CD4-positive, alpha-beta T cell treated with Interferon gamma for 1 hour (primary cell): ENCODE measurements around the gene ANKRD16.
"Not testable (repeated sequence)": the region's sequence is repeated elsewhere in the genome, so short reads cannot be mapped to it uniquely, and the experiment has no call there.

Experiments
- DNase-seq: peaks from one replicate; pipeline ENCODE4 v3.0.0-alpha.2; 2020

Gene ANKRD16

GRCh38 chr10:5871596-5871995 is 18.1 kb downstream of the ANKRD16 start:
- DNase-seq, result no peak

- DNase-seq, result no peak
These were observed 20.5 kb downstream of the ANKRD16 start for GRCh38 chr10:5869156-5869555.

- not testable (repeated sequence) for DNase-seq
These were observed 21.3 kb downstream of the ANKRD16 start for GRCh38 chr10:5868383-5868782.

- not testable (repeated sequence) for DNase-seq
These were observed 22.5 kb downstream of the ANKRD16 start for GRCh38 chr10:5867091-5867615.

GRCh38 chr10:5866451-5867081 is 23.1 kb downstream of the ANKRD16 start:
- DNase-seq, result not testable (repeated sequence)

GRCh38 chr10:5862981-5863685 is 26.6 kb downstream of the ANKRD16 start:
- DNase-seq, result not testable (repeated sequence)

- no peak for DNase-seq
These were observed 27.2 kb downstream of the ANKRD16 start for GRCh38 chr10:5862360-5862961.

GRCh38 chr10:5860066-5860465 is 29.6 kb downstream of the ANKRD16 start:
- DNase-seq, result no peak

- no peak for DNase-seq
These were observed 30.9 kb downstream of the ANKRD16 start for GRCh38 chr10:5858811-5859210.

GRCh38 chr10:5856701-5857004 is 33.0 kb downstream of the ANKRD16 start:
- DNase-seq, result no peak

- DNase-seq, result no peak
These were observed 33.6 kb downstream of the ANKRD16 start for GRCh38 chr10:5855979-5856700.

- no peak for DNase-seq
These were observed 35.6 kb downstream of the ANKRD16 start for GRCh38 chr10:5854131-5854475.

GRCh38 chr10:5846667-5847066 is 43.0 kb downstream of the ANKRD16 start:
- DNase-seq, result not testable (repeated sequence)

GRCh38 chr10:5844345-5845055 is 45.2 kb downstream of the ANKRD16 start:
- DNase-seq, result no peak

GRCh38 chr10:5843686-5844344 is 45.9 kb downstream of the ANKRD16 start:
- DNase-seq, result no peak

- no peak for DNase-seq
These were observed 47.7 kb downstream of the ANKRD16 start for GRCh38 chr10:5841965-5842364.

- DNase-seq, result peak; percentile 80
These were observed 49.1 kb downstream of the ANKRD16 start for GRCh38 chr10:5840314-5841307.

GRCh38 chr10:5836181-5836580 is 53.5 kb downstream of the ANKRD16 start:
- DNase-seq, result not testable (repeated sequence)

GRCh38 chr10:5835446-5836095 is 54.1 kb downstream of the ANKRD16 start:
- DNase-seq, result no peak

- no peak for DNase-seq
These were observed 55.9 kb downstream of the ANKRD16 start for GRCh38 chr10:5833814-5834213.
